Measurements from ENCODE around the gene IGSF9B.
A peak's percentile ranks its signal among the peaks of the same experiment; 100 is the strongest.
"Not testable (repeated sequence)": the region's sequence is repeated elsewhere in the genome, so short reads cannot be mapped to it uniquely, and the experiment has no call there.

IGSF9B gene

GRCh38 chr11:133956650-133957633 is at the start of gene IGSF9B:
Gene IGSF9B (minus strand): TSS chr11:133956968. CDS start chr11:133956754, 214 bp downstream.
- Histone ChIP-seq H3K27ac (peak within 1 kb of the TSS in 4 of 21 experiments; percentile 10 to 43 (median 20)), H3K4me3 (peak within 1 kb of the TSS; percentile 39 to 59 (median 47))

- no peak overlapping the region for H3K4me3 ChIP-seq
- no peak overlapping the region for H3K27ac ChIP-seq
These were observed 47.9 kb upstream of the IGSF9B start for GRCh38 chr11:134004496-134005172.

- Histone ChIP-seq H3K27ac (no peak overlapping the region), H3K4me3 (no peak overlapping the region)
These were observed 47.2 kb upstream of the IGSF9B start for GRCh38 chr11:134003792-134004495.

- not testable (repeated sequence) for H3K4me3 ChIP-seq, H3K27ac ChIP-seq
These were observed 46.1 kb upstream of the IGSF9B start for GRCh38 chr11:134002819-134003218.

- not testable (repeated sequence) for H3K27ac ChIP-seq, H3K4me3 ChIP-seq
These were observed 45.6 kb upstream of the IGSF9B start for GRCh38 chr11:134002338-134002737.

- no peak overlapping the region for H3K4me3 ChIP-seq
These were observed 44.8 kb upstream of the IGSF9B start for GRCh38 chr11:134001596-134001995.

GRCh38 chr11:134001088-134001487 is 44.3 kb upstream of the IGSF9B start:
- H3K27ac ChIP-seq = no peak overlapping the region
- no peak overlapping the region for H3K4me3 ChIP-seq

More at GRCh38 chr11:134001596-134001995, 44.8 kb upstream of the IGSF9B start:
- no peak overlapping the region for H3K27ac ChIP-seq

GRCh38 chr11:133999355-133999754 is 42.6 kb upstream of the IGSF9B start:
- H3K4me3 ChIP-seq = no peak overlapping the region
- H3K27ac ChIP-seq = no peak overlapping the region

GRCh38 chr11:133997554-133997953 is 40.8 kb upstream of the IGSF9B start:
- Histone ChIP-seq H3K27ac (no peak overlapping the region), H3K4me3 (no peak overlapping the region)

- no peak overlapping the region for H3K27ac ChIP-seq
- H3K4me3 ChIP-seq = no peak overlapping the region
These were observed 39.9 kb upstream of the IGSF9B start for GRCh38 chr11:133996671-133997070.

- H3K4me3 ChIP-seq = no peak overlapping the region
- no peak overlapping the region for H3K27ac ChIP-seq
These were observed 38.3 kb upstream of the IGSF9B start for GRCh38 chr11:133995066-133995465.

- Histone ChIP-seq H3K27ac (no peak overlapping the region), H3K4me3 (no peak overlapping the region)
These were observed 37.2 kb upstream of the IGSF9B start for GRCh38 chr11:133993921-133994320.

- no peak overlapping the region for H3K27ac ChIP-seq
- H3K4me3 ChIP-seq = no peak overlapping the region
These were observed 36.3 kb upstream of the IGSF9B start for GRCh38 chr11:133993107-133993506.

- no peak overlapping the region for H3K4me3 ChIP-seq
These were observed 35.4 kb upstream of the IGSF9B start for GRCh38 chr11:133992121-133992520.

GRCh38 chr11:133991101-133991500 is 34.3 kb upstream of the IGSF9B start:
- no peak overlapping the region for H3K27ac ChIP-seq
- H3K4me3 ChIP-seq = no peak overlapping the region

More at GRCh38 chr11:133992121-133992520, 35.4 kb upstream of the IGSF9B start:
- no peak overlapping the region for H3K27ac ChIP-seq

- H3K4me3 ChIP-seq = no peak overlapping the region
- no peak overlapping the region for H3K27ac ChIP-seq
These were observed 33.7 kb upstream of the IGSF9B start for GRCh38 chr11:133990501-133990900.

- no peak overlapping the region for H3K4me3 ChIP-seq
- H3K27ac ChIP-seq = no peak overlapping the region
These were observed 32.1 kb upstream of the IGSF9B start for GRCh38 chr11:133988686-133989410.

- no peak overlapping the region for H3K4me3 ChIP-seq
These were observed 30.4 kb upstream of the IGSF9B start for GRCh38 chr11:133987171-133987570.

More at GRCh38 chr11:133987171-133987570, 30.4 kb upstream of the IGSF9B start:
- no peak overlapping the region for H3K27ac ChIP-seq
